Measurements from ENCODE around the gene DOCK3.

Gene DOCK3, protein sequence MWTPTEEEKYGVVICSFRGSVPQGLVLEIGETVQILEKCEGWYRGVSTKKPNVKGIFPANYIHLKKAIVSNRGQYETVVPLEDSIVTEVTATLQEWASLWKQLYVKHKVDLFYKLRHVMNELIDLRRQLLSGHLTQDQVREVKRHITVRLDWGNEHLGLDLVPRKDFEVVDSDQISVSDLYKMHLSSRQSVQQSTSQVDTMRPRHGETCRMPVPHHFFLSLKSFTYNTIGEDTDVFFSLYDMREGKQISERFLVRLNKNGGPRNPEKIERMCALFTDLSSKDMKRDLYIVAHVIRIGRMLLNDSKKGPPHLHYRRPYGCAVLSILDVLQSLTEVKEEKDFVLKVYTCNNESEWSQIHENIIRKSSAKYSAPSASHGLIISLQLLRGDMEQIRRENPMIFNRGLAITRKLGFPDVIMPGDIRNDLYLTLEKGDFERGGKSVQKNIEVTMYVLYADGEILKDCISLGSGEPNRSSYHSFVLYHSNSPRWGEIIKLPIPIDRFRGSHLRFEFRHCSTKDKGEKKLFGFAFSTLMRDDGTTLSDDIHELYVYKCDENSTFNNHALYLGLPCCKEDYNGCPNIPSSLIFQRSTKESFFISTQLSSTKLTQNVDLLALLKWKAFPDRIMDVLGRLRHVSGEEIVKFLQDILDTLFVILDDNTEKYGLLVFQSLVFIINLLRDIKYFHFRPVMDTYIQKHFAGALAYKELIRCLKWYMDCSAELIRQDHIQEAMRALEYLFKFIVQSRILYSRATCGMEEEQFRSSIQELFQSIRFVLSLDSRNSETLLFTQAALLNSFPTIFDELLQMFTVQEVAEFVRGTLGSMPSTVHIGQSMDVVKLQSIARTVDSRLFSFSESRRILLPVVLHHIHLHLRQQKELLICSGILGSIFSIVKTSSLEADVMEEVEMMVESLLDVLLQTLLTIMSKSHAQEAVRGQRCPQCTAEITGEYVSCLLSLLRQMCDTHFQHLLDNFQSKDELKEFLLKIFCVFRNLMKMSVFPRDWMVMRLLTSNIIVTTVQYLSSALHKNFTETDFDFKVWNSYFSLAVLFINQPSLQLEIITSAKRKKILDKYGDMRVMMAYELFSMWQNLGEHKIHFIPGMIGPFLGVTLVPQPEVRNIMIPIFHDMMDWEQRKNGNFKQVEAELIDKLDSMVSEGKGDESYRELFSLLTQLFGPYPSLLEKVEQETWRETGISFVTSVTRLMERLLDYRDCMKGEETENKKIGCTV (N-terminal part only)

DNA sequence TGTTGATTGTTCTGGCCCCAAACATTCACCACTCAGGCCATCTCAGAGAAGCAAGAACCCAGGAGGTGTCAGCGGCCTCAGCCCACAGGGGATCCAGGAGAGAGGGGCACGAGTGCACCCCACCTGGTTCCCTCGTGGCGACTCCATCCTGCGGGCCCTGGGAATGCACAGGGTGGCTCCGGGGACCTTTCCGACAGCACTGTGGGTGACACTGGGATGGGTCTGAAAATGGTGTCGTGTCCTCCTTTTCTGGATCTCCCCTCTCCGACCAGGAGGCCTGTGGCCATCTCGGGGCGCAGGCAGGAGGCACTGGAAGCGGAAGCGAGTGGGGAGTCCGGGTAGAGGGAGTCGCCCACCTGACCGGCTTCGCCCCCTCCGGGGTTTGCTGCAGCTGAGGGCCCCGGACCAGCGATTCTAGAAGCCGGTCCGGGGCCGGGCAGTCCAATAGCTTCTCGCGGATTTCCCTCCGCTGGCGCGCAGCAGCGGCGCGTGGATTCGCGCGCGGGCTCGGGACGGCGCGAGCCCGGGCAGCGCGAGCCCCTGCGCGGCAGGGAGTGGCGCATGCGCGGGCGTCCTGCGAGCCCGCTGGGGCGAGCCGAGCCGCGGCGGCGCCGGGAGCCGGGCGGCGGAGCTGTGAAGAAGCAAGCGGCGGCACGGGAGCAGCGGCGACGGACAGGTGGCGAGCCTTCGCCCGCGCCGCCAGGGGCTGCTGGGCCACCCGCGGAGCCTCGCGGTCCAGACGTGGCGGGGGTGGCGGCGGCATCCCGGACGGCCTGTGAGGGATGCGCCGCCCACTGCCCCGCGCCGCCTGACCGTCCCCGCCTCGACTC, at the start of gene DOCK3:
DOCK3 (plus strand) TSS at position 579 of the 830 bp plus-strand sequence. CDS start 337 bp downstream, outside the sequence.
- DNase-seq = peak; percentile 74

- DNase-seq = no peak
Observed at GRCh38 chr3:50625231-50626182, 49.2 kb upstream of the DOCK3 start.

GRCh38 chr3:50626401-50626800, 48.3 kb upstream of the DOCK3 start:
- DNase-seq = no peak

GRCh38 chr3:50627407-50628051, 47.2 kb upstream of the DOCK3 start:
- DNase-seq = peak; percentile 11

DNA sequence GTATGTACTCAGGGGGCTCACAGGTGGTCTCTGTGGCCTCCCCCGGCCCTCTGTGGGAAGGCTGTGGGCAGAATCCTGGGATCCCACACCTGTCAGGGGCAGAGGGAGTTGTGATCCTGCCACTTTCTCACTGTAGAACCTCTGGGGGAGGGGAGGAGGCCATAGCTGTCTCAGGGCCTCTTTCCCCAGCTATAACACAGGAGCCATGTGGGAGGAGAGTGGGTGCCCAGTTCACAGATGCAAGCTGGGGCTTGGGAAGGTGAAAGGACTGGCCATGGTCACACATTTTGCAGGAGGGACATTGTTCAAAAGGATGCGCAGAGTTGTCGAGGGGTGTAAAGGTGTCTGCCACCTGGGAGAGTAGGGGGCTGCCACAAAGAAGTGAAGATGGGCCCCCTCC, 46.1 kb upstream of the DOCK3 start:
- no peak for DNase-seq

- DNase-seq = no peak
Observed at GRCh38 chr3:50630394-50630793, 44.3 kb upstream of the DOCK3 start.

DNA sequence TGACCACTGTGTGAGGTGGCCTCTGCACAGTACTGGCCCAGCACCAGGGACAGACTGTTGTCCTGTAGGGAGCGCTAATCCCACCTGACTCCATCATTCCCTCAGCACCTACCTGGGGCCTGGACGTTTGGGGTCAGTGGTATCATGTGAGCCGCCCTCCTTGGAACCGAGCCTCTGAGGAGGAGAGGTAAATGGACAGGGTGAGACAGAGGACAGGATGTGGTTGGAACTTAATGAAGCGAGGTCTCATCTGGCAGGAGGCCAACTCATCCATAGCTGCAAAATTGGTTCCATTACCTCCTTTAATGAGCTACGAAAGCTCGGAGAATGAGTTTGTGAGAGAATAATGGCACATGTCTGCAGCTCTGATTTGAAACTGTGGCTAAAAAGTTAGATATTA, 43.9 kb upstream of the DOCK3 start:
- no peak for DNase-seq

DNA sequence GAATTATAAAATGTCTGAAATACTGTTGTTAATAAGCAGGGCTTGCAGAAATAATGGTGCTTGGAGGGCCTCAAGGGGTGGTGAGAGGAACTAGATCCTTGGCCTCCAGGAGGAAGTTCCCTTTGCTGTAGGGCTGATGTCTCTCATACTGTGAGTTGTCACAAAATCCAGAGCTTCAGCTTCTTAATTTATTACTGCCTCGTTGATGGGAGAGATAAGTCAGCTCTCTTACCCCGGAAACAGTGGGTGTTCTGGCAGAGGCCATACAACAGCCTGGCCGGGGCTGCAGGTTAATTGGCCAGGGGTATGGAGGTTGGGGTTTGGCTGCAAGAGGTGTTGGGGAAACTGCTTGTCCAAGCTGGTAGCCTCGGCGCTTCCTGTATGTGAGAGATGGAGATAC, 42.3 kb upstream of the DOCK3 start:
- DNase-seq = no peak

DNA sequence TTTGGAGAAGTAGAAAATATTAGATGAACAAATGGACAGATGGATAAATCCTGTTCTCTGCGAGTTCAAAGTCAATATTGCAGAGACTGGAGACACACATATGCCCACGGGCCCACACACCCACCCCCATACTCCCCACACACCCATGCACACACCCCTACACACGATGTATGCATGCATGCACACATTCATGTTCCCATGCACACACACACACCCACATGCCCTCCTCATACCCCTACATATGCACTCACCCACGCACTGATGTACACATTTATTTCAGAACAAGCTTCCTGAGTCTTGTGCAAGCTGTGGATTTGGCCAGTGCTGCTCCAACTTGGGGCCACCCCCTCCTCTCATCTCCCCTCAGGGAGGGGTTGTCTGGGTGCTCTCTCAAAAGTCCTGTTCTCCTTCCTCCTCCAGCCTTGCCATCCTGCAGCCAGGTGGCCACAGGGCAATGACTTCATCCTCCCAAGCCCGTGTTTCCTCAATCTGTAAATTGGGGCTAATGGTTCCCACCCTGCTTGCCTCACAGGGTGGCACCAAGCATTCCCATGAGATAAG, 41.4 kb upstream of the DOCK3 start:
- no peak for DNase-seq

- no peak for DNase-seq
Observed at GRCh38 chr3:50635066-50635465, 39.7 kb upstream of the DOCK3 start.

DNA sequence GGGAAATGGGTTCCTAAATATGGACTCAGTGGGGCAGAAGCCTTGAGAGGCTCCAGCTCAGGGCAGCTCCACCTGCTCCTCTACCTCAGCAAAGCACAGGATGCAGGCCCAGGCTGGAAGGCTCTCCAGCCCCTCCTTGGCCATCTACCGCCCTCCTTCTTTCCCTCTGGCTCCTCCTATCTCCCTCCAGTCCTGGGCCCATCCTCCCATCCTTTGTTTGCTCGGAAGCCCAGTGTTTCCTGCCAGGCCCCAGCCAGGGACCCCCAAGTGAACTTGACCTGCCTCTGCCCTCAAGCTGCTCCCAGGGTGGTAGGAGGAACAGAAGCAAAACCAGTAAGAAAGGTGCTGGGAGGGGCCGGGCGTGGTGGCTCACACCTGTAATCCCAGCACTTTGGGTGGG, 37.7 kb upstream of the DOCK3 start:
- DNase-seq = no peak

DNA sequence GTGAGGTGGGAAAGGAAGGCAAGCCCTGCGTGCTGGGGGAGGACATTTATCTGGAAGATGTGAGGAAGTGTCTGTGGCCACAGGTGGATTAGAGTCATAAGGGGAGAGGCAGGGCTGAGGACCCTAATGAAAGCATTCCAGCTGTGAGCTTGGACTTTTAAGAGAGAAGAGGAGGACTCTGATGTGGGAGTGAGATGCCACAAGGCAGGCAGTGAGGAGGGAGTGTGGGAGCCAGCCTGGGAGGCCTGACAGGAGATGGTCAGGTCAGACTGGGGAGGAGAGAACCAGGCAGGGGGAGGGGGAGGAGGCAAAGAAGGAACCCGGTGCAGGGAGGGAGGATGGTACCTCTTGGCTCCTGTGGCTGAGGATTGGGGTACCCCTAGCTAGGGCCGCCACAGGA, 36.8 kb upstream of the DOCK3 start:
- no peak for DNase-seq

DNA sequence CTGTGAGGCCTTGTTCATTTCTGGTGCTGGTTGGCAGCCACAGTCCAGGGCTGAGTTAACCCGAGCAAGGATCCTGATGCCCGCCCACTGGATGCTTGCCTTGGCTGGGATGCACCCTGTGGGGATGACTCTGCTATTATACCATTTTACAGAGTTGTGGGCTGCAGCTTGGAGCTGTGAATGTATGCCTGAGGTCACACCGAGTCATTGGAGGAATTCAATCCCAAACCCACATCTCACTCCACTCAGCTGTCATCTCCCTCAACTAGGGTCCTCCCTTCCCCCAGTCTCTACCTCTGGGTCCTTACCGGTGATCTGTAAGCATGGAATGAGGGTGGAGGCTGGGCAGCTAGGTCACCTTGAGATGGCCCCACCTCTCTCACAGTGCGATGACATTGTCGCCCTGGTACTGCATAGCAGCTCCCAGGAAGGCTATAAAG, 35.7 kb upstream of the DOCK3 start:
- DNase-seq = no peak

- DNase-seq = no peak
Observed at GRCh38 chr3:50642382-50642781, 32.3 kb upstream of the DOCK3 start.

DNA sequence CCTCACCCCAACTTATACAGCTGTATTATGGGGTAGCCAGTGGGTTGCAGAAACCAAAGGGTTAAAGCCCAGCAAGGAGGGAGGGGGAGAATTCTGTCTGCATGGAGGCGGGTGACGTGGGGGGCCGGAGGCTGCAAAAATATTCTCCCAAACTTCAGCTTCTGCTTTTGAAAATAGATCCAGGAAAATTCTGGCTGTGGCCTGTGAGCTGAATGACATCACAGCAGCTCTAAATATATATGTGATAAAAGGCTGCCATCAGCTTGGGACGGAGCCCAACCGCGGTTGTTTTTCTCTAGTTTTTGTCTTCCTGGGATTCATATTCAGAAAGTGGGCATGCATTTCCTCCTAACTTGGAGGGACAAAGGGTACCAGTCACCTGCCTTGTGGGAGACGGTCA, 30.2 kb upstream of the DOCK3 start:
- no peak for DNase-seq

GRCh38 chr3:50645378-50645777, 29.3 kb upstream of the DOCK3 start:
- no peak for DNase-seq

- DNase-seq = no peak
Observed at GRCh38 chr3:50648313-50648712, 26.4 kb upstream of the DOCK3 start.

DNA sequence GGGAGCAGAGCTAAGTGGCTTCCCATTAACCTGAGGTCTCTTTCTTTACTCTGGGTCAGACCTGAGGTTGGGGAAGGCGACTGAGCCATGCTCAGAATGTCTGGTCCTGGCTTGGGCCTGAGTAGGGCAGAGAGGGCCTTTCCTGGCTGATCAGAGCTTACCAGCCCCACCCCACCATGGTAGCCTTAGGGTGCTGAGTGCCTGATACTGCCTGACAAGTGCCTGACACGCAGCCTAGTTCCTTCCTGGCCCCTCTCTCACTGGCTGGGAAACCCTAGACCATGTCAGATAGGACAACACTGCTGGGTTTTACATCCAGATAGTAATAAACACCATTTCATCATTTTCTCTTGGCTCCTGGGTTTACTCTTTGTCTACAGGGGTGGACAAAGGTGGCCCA, 25.8 kb upstream of the DOCK3 start:
- no peak for DNase-seq

- DNase-seq = no peak
Observed at GRCh38 chr3:50649451-50649931, 25.2 kb upstream of the DOCK3 start.

- no peak for DNase-seq
Observed at GRCh38 chr3:50650018-50650417, 24.7 kb upstream of the DOCK3 start.

All from RPMI8226 (cell line).